ENCODE data around the gene ARHGAP1.
"Not testable (repeated sequence)": the region's sequence is repeated elsewhere in the genome, so short reads cannot be mapped to it uniquely, and the experiment has no call there.

Gene ARHGAP1

GRCh38 chr11:46723359-46723680 lies 22.9 kb upstream of the ARHGAP1 start:
- TF ChIP-seq, protein P1, sequence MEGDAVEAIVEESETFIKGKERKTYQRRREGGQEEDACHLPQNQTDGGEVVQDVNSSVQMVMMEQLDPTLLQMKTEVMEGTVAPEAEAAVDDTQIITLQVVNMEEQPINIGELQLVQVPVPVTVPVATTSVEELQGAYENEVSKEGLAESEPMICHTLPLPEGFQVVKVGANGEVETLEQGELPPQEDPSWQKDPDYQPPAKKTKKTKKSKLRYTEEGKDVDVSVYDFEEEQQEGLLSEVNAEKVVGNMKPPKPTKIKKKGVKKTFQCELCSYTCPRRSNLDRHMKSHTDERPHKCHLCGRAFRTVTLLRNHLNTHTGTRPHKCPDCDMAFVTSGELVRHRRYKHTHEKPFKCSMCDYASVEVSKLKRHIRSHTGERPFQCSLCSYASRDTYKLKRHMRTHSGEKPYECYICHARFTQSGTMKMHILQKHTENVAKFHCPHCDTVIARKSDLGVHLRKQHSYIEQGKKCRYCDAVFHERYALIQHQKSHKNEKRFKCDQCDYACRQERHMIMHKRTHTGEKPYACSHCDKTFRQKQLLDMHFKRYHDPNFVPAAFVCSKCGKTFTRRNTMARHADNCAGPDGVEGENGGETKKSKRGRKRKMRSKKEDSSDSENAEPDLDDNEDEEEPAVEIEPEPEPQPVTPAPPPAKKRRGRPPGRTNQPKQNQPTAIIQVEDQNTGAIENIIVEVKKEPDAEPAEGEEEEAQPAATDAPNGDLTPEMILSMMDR (IDR thresholded peaks at IDR 0.05; ENCODE audit: borderline replicate concordance, insufficient read depth, low read depth, low read length): no peak
- no peak overlapping the region for H3K4me3 ChIP-seq (ENCODE audit: low read depth, low read length)

GRCh38 chr11:46722566-46723358 lies 22.3 kb upstream of the ARHGAP1 start:
- H3K4me3 ChIP-seq (ENCODE audit: low read depth, low read length): no peak overlapping the region
- TF ChIP-seq, protein P1 (IDR thresholded peaks at IDR 0.05; ENCODE audit: borderline replicate concordance, insufficient read depth, low read depth, low read length): no peak

DNA sequence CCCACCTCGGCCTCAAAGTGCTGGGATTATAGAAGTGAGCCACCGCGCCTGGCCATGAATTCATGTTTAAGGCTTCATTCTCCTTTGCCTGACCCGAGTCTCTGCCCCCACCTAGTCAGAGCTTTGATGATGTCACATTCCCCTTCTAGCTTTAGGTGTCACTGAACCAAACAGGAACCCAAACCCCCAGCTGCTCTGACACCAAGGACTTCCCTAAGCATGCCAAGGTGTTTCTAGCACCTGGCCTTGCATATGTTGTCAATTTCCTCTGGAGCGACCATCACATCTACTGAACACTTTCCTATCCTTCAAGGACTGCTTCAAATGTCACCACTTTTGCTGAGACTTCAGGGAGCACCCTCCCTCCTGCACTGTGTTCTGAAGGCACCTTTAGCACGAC lies 20.9 kb upstream of the ARHGAP1 start:
- TF ChIP-seq, protein P1 (IDR thresholded peaks at IDR 0.05; ENCODE audit: borderline replicate concordance, insufficient read depth, low read depth, low read length): no peak
- H3K4me3 ChIP-seq (ENCODE audit: low read depth, low read length): no peak overlapping the region

DNA sequence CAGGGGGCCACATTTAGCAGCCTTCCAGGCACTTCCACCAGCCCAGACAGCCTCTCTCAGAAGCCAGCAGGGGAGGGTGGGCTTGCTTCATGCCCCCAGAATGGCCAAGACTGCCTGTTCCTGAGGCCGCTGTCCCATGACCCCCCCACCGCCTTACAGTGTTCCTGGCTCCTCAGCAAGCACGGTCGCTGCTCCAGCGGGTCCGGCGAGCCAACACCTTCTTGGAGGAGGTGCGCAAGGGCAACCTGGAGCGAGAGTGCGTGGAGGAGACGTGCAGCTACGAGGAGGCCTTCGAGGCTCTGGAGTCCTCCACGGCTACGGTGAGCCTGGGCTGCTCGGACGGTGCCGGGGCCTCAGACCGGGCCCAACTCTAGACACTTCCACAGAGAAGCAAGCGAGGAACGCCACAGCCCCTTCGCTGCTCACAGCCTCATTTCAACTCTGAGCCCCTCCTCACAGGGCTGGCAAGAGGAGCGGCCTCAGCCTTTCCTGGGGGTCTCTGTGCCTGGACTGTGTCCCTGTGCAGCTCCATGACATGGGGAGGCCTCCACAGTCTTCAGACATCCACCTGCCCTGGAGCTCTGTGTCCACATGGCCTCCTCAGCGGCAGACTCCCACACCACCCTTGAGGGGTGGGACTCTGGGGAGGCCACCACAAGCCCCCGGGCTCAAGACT lies 19.3 kb upstream of the ARHGAP1 start:
- H3K4me3 ChIP-seq (ENCODE audit: low read depth, low read length): no peak overlapping the region
- TF ChIP-seq, protein P1 (IDR thresholded peaks at IDR 0.05; ENCODE audit: borderline replicate concordance, insufficient read depth, low read depth, low read length): no peak

- TF ChIP-seq, protein P1 (IDR thresholded peaks at IDR 0.05; ENCODE audit: borderline replicate concordance, insufficient read depth, low read depth, low read length): no peak
- no peak within 1 kb of the TSS for H3K4me3 ChIP-seq (ENCODE audit: low read depth, low read length)
These were observed 18.7 kb upstream of the ARHGAP1 start, which contains the start of gene F2 for GRCh38 chr11:46719048-46719542. Gene F2, plus strand, starts transcription at chr11:46719213. Its CDS starts 23 bp downstream, at chr11:46719236.

DNA sequence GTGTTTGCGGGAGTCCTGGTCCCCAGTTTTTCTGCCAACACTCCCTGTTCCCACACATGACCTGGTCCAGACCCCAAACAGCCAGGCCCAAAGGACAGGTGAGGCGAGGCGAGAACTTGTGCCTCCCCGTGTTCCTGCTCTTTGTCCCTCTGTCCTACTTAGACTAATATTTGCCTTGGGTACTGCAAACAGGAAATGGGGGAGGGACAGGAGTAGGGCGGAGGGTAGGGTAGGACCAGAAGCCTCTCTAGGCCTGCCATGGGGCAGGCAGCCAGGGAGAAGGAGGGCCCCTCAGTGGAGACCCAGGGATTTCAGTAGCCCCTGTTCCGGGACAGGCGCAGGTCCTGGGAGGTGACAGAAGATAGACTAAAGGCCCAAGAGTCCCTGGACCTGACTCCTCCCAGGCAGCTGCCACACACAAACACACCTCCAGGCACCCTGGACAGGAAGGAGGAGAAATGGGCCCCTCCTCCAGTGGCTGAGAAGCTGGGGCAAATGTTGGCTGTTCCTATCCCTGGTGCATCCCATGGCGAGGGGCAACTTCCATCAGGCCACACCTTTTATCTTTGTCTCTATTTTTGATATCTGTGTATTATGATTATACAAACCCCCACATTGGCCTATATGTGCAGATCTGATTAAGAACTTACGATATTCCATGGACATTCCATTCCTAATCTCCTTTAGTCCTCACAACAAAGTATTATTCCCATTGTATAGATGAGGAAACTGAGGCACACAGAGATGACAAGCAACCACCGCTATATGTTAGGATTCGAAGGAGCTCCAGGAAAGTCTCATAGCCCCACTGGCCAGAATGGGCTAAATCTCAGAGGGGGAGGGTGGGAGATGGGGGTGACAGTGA lies 18.0 kb upstream of the ARHGAP1 start:
- TF ChIP-seq, protein P1 (IDR thresholded peaks at IDR 0.05; ENCODE audit: borderline replicate concordance, insufficient read depth, low read depth, low read length): no peak
- no peak overlapping the region for H3K4me3 ChIP-seq (ENCODE audit: low read depth, low read length)

DNA sequence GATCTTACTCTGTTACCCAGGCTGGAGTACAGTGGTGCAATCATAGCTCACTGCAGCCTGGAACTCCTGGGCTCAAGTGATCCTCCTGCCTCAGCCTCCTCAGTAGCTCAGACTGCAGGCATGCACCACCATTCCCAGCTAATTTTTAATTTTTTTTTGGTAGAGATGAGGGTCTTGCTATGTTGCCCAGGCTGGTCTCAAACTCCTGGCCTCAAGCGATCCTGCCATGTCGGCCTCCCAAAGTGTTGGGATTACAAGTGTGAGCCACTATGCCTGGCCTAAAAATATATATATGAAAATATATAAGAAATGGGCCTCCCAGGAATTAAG lies 17.4 kb upstream of the ARHGAP1 start:
- not testable (repeated sequence) for H3K4me3 ChIP-seq (ENCODE audit: low read depth, low read length)

Data from GM12875 (cell line).